HG03575 (cell line): ENCODE measurements around the gene EFNB1.

Source experiments
- ATAC-seq: cut with Tn5 transposase; IDR thresholded peaks from one replicate; pipeline ENCODE4 v1.9.1; 2021; ENCODE audit not compliant: unreplicated experiment, insufficient number of reproducible peaks, low FRiP score; ENCODE audit errors: extremely low read depth

The EFNB1 gene

DNA sequence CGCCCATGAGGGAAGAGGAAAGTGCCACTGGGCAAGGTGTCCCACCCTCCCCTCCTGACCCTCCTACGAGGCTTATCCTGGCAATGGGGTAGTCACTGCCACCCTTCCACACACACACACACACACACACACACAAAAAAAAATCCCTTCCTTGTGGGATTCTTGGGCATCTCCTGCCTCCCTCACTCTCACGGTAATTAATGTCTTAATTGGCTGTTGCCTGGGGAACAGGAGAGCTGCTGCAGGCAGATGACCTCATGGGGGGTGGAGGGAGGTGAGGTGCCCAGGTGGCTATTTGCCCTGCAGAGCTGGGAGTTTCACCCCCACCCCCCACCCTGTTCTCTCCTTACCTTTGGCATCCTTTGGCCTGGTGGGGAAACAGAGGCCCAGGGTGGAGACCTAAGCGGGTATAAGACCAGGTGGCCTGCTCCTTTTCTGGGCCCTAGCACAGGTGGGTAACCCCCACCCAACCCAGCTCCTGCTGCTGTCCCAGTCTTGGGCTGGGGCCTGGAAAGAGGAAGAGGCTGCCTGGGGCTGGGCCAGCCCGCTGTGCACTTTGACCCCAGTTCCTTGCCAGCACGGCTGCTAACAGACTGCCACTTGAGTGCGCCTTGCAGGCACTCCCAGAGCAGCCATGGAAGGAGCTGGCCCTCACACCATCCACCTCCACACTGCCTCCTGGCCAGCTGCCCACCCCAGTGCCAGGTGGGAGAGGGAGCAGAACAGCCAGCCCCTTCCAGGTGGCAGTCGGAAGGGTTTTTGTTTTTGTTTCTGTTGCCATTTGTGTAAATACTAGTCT is 12.6 kb downstream of the EFNB1 start:
- ATAC-seq, result no peak

DNA sequence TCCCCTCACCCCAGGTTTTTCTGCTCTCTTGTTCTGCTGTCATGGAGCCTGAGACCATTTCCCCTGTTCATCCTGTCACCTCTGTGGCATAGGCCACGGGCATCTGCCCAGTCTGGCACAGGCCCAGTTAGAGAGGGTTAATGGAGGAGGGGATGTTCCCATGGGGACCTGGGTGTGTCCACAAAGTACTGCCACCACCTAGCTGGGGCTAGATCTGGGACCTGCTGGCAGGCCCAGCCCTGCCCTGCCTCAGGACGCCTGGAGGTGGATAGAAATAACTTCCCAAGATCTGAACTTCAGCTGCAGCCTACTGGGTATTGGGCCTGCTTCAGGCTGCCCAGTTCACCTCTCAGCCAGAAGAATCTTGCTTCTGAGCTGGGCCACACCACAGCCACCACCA is 13.5 kb downstream of the EFNB1 start:
- no peak for ATAC-seq

DNA sequence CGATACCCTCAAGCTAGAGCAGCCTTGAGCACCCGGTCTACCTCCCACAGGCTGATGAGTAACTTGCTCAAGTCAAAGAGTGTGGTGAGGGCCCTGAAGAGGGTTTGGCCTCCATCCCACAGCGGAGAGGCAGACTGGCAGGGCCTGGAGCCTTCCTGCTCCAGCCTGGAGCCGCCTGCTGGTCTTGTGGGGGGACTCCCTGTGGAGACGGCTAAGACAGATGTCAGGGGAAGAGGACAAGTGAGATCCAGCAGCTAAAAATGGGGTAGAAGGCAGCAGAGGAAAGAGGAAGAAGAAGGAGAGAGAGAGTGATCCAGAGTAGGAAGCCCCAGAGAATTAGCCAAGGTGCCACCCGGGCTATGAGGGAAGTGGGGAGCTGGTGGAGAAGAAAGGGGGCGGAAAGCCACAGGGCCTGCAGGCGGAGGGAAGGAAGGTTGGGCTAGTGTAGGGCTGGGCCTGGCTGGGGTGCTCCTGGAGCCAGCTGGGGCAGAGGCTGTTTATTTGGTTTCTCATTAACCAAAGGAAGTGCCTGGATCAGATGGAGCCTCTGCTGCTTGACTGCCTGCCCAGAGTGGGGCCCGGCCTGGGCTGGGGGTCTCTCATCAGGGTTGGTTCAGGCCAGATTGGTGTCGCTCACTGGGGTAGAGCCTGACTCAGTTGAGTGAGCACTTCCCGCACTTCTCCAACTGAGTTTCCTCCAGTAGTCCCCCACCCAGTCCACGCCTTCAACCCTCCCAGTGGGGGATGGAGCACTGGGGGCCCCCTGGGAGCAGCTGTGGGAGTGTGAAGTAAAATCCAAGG is 14.2 kb downstream of the EFNB1 start:
- no peak for ATAC-seq

GRCh38 chrX:68843992-68844391 is 15.2 kb downstream of the EFNB1 start:
- ATAC-seq, result no peak

- no peak for ATAC-seq
These were observed 15.8 kb downstream of the EFNB1 start for GRCh38 chrX:68844581-68844980.

- no peak for ATAC-seq
These were observed 17.7 kb downstream of the EFNB1 start for GRCh38 chrX:68846536-68846935.

GRCh38 chrX:68847172-68847571 is 18.4 kb downstream of the EFNB1 start:
- ATAC-seq, result no peak

DNA sequence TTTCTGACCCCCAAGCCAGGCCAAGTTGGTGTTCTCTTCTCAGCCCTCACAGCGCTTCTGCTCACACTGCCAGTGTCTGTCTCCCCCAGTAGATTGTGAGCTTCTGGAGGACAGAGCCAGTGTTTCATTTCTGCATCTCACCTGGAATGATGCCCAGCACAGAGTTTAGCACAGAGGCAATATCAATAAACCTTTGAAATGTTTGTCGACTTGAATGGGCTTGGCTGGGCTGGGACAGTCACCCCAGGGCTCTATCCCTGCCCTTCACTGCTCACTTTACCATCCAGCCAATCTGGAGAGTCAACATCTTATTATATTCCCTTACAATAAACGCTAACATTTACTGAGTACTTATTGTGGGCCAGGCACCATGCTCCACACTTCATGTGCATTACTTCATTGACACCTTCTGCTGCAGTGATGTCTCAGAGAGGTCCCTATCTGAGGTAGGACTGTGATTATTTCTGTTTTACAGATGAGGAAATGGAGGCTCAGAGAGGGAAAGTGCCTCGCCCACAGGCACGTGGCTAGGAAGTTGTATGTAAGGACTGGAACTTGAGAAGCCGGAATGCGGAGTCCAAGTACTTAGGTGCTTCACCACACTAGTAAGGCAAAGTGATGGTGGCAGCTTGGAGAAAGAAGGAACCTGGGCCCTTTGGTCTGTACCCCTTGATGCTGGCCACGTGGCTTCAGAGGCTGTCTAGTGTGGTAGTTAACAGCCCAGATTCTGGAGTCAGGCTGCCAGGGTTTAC is 19.5 kb downstream of the EFNB1 start:
- ATAC-seq, result no peak

DNA sequence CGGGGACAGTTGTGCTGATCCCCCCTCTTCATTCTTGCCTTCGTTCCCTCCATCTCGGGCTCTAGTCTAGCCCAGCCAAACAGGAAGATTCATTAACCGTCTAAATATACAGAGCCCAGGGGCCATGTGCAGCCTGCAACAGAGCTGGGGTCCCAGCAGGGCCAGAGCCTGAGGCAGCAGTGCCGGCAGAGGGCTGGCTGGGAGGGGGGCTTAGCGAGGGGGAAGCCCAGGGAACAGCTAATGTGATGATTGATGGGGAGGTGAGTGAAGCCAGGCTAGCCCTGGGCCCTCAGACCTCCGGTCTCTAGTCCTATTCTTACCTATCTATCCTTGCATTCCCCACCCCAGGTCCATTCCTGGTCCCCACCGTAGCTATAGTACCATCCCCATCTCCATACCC is 22.3 kb downstream of the EFNB1 start:
- no peak for ATAC-seq

GRCh38 chrX:68852046-68852445 is 23.2 kb downstream of the EFNB1 start:
- ATAC-seq, result no peak

GRCh38 chrX:68853665-68854251 is 24.9 kb downstream of the EFNB1 start:
- ATAC-seq, result no peak

DNA sequence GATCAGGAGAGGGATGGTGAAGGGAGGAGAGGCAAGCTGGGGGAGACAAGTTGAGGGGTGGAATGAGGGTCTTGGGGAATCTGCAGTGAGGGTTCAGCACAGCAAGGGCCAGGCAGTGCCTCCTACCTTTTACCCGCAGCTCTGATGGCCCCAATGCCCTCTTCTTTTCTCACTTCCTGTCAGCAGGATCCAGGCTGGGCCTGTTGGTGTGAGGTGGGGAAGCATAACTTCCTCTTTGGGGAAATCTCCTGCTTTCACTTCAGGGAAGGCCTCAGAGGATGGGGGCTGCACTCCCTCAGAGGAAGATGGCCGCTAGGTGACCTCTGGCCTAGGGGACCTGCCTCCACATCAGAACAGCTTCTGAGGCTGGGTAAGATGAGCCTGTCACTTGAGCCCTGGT is 36.5 kb downstream of the EFNB1 start:
- ATAC-seq, result no peak

- no peak for ATAC-seq
These were observed 37.1 kb downstream of the EFNB1 start for GRCh38 chrX:68865926-68866325.

GRCh38 chrX:68867458-68868112 is 38.8 kb downstream of the EFNB1 start:
- no peak for ATAC-seq

GRCh38 chrX:68868316-68868715 is 39.5 kb downstream of the EFNB1 start:
- no peak for ATAC-seq

DNA sequence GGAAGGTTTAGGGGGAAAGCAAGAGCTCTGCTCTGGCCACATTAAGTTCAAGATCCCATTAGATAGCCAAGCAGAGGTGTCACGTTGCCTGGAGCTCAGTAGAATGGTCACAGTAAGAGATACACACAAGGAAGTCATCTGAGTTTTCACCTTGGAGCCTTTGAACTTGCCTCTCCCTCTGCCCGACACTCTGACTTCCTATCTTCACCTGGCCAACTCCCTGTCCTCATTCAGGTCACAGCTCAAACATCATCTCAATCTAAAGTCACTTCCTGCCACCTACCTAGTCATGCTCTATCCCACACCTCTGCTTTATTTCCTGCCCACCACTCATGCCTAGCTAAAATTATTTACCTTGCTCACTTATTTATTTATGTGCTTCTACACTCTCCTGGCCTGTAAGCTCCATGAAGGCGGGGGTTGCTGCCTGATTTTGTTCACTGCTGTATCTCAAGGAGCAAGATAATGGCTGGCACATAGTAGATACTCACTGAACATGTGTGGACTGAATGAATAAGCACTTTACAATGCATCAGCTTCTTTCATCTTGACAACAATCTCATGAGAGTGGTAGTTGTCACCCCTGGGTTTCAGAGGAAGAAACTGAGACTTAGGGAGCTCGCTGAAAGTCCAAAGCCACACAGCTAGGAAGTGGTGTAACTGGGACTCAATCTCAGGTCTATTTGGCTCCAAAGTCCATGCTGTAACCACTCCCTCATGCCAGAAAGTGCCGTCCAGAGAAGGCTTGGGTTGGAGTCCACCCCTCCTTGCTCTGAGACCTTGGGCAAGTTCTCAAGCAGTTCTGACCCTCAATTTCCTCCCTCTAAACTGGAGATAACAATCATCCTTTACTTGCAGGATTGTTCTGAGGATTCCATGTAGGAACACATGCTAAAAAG is 40.3 kb downstream of the EFNB1 start:
- ATAC-seq, result no peak

GRCh38 chrX:68870357-68870756 is 41.5 kb downstream of the EFNB1 start:
- ATAC-seq, result no peak

- no peak for ATAC-seq
These were observed 43.4 kb downstream of the EFNB1 start for GRCh38 chrX:68872171-68872570.
